A549 treated with dexamethasone at 1 μM for 4 hours (cell line): Measurements from ENCODE around the gene ZNF829. TPM values are rescaled to one million over a fixed set of nuclear protein-coding genes. Genes with fewer than 3 reads are reported as not detected.

Experiments
- total RNA-seq: library from RNA; stranded (reverse); fragments of 200-300 nt; extraction: Qiagen RNA extraction; gene quantifications from 5 replicates; pipeline ENCODE4 v1.2.3, GENCODE V29; 2022

ZNF829 gene
- total RNA-seq = 0.31 to 0.73 TPM (median 0.37 TPM) in 5 replicates

DNA sequence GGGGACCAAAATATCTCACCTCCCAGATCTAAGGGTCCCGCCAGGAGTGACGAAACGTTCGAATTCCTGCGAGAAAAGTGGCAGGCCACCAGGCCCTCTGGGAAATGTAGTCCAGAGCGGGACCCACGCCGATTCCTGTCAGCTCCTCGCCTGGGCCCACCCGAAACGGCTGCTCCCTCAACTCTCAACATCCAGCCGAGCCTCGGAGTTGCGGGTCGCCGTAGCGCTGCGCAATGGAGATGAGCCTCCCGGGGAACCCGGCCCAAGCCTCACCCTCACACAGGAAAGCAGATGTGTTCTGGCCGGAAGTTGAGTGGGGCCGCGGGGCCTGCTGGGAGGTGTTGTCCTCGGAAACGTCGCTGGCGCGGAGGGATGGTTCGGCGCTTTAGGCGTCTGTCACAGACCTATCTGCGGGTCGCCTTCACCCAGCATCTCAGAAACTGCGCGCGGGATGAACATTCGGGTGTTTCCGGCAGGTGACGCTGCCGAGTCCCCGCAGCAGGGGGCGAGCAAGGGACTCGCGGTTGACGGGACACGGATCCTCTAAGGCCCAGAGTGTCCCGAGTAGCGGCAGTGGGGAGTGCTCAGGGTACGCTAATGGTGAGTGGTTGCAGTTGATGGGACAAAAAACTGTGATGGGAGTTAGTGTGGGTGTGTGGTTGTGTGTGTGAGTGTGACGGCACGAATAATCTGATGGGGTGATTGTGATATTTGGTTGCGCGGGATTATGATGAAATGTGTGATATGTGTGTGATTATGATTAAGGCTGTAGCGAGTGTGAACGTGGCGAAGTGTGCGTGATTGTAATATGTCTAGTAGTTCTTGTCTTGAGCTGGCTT lies at the start of gene ZNF829, which contains the start of gene ZNF568:
Gene ZNF829, minus strand, starts transcription at position 300 of the 839 bp plus-strand sequence. CDS start 1,124 bp downstream, outside the sequence.
Gene ZNF568, plus strand, starts transcription at position 341 of the 839 bp plus-strand sequence. CDS start 6,439 bp downstream, outside the sequence.

DNA sequence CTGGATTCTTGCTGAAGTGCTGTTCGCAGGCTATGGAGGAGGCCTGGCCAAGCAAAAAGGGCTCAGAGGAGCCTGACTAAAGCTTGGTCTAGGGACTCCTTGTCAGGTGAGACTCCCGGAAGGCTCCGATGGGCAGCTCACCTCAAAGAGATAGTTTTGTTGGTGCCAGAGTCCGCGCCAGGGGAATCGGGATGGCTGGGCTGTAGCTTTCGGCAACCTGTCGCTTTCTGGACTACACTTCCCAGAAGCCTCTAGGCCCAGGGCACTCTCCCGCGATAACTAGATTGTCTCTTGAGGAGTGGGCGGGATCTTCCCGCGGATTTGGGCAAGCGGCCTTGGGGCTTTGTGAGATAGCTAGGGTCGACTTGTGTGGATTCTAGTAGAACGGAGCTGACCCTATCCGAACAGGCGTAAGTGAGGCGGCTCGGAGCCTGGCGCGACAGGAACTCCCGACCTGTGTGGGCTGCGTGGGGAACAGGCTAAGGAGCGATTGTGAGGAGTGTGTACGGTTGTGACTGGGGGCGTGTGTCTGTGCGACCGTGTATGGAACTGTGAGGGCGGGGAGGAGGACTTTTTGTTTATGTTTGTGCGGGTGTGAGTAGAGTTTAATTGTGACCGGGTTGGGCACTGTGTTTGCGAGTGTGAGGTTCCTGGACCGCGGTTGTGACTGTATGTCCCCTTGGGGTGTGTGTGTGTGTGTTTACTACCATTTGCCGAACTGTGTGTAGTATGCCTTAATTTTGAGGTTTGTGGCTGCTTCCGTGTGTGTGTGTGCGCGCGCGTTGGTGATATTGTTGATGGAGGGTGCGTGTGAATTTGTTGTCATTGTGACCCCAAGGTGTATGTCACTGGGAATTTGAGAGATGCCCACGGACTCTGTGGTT lies 65.3 kb downstream of the ZNF829 start, which contains the start of gene ZNF345:
Gene ZNF345, plus strand, starts transcription at position 318 of the 884 bp plus-strand sequence. CDS start 25,955 bp downstream, outside the sequence.

Other genes starting within 250 kb of the ZNF829 start
- 5.7 to 8.6 TPM (median 6.2 TPM) in 5 replicates for gene ZNF461, start 249.5 kb downstream of the ZNF829 start, total RNA-seq
- 9.0 to 9.8 TPM (median 9.7 TPM) in 5 replicates for gene ZNF567, start 228.7 kb downstream of the ZNF829 start, total RNA-seq
- gene ZNF850, start 143.5 kb downstream of the ZNF829 start, total RNA-seq = 0.41 to 0.79 TPM (median 0.62 TPM) in 5 replicates
- gene ZNF790, start 77.9 kb downstream of the ZNF829 start, total RNA-seq = 0.15 to 0.59 TPM (median 0.25 TPM) in 5 replicates
- 0.06 to 0.27 TPM (median 0.10 TPM) in 5 replicates for gene ZNF345, start 65.4 kb downstream of the ZNF829 start, total RNA-seq
- gene ZNF568, start within 50 bp of the ZNF829 start, total RNA-seq = 0.84 to 1.2 TPM (median 1.1 TPM) in 5 replicates
- 4.2 to 5.5 TPM (median 4.5 TPM) in 5 replicates for gene ZNF420, start 162.1 kb upstream of the ZNF829 start, total RNA-seq